Measurements from ENCODE around the gene ELANE. TPM values are rescaled to one million over a fixed set of nuclear protein-coding genes. Genes with fewer than 3 reads are reported as not detected.
"Not testable (repeated sequence)": the region's sequence is repeated elsewhere in the genome, so short reads cannot be mapped to it uniquely, and the experiment has no call there.

Gene ELANE
- total RNA-seq, 1 donor from 2014 or later, result 0.81 TPM

GRCh38 chr19:862581-863314 is 10.6 kb downstream of the ELANE start:
- DNase-seq (ENCODE audit: low spot score), result peak; percentile 80

- DNase-seq (ENCODE audit: low spot score), result no peak
Measured at GRCh38 chr19:863315-863620, 11.2 kb downstream of the ELANE start.

- DNase-seq (ENCODE audit: low spot score), result no peak
Measured at GRCh38 chr19:866769-867300, 14.7 kb downstream of the ELANE start.

GRCh38 chr19:867301-867793 is 15.2 kb downstream of the ELANE start:
- no peak for DNase-seq (ENCODE audit: low spot score)

GRCh38 chr19:867855-868457 is 15.9 kb downstream of the ELANE start:
- no peak for DNase-seq (ENCODE audit: low spot score)

- DNase-seq (ENCODE audit: low spot score), result no peak
Measured at GRCh38 chr19:868458-869244, 16.5 kb downstream of the ELANE start.

- peak; percentile 82 for DNase-seq (ENCODE audit: low spot score)
Measured at GRCh38 chr19:869245-870177, 17.4 kb downstream of the ELANE start.

- DNase-seq (ENCODE audit: low spot score), result no peak
Measured at GRCh38 chr19:870314-870713, 18.2 kb downstream of the ELANE start.

- no peak for DNase-seq (ENCODE audit: low spot score)
Measured at GRCh38 chr19:870963-871401, 18.9 kb downstream of the ELANE start.

GRCh38 chr19:871446-872265 is 19.6 kb downstream of the ELANE start:
- no peak for DNase-seq (ENCODE audit: low spot score)

GRCh38 chr19:872266-872951 is 20.3 kb downstream of the ELANE start:
- peak; percentile 89 for DNase-seq (ENCODE audit: low spot score)

- no peak for DNase-seq (ENCODE audit: low spot score)
Measured at GRCh38 chr19:873084-873483, 21.0 kb downstream of the ELANE start.

GRCh38 chr19:873561-874041 is 21.5 kb downstream of the ELANE start:
- no peak for DNase-seq (ENCODE audit: low spot score)

GRCh38 chr19:875265-875879 is 23.3 kb downstream of the ELANE start:
- no peak for DNase-seq (ENCODE audit: low spot score)

- no peak for DNase-seq (ENCODE audit: low spot score)
Measured at GRCh38 chr19:876089-876488, 24.0 kb downstream of the ELANE start.

- no peak for DNase-seq (ENCODE audit: low spot score)
Measured at GRCh38 chr19:876780-877314, 24.7 kb downstream of the ELANE start.

- DNase-seq (ENCODE audit: low spot score), result not testable (repeated sequence)
Measured at GRCh38 chr19:877992-878660, 26.0 kb downstream of the ELANE start.
